ENCODE data around the gene CCSAP.

DNA sequence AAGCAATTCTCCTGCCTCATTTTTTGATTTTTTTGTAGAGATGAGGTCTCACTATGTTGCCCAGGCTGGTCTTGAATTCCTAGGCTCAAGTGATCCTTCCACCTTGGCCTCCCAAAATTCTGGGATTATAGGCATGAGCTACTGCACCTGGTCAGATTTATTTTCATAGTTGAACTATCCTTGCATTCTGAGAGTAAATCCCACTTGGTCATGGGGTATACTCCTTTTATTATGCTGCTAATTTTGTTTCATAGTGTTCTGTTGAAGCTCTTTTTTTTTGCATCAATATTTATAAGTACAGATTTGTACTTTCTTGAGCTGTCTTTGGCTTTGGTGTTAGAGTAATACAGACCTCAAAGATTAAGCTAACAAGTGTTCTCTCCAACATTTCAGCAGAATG, 12.8 kb upstream of the CCSAP start:
- TF ChIP-seq, protein P1, sequence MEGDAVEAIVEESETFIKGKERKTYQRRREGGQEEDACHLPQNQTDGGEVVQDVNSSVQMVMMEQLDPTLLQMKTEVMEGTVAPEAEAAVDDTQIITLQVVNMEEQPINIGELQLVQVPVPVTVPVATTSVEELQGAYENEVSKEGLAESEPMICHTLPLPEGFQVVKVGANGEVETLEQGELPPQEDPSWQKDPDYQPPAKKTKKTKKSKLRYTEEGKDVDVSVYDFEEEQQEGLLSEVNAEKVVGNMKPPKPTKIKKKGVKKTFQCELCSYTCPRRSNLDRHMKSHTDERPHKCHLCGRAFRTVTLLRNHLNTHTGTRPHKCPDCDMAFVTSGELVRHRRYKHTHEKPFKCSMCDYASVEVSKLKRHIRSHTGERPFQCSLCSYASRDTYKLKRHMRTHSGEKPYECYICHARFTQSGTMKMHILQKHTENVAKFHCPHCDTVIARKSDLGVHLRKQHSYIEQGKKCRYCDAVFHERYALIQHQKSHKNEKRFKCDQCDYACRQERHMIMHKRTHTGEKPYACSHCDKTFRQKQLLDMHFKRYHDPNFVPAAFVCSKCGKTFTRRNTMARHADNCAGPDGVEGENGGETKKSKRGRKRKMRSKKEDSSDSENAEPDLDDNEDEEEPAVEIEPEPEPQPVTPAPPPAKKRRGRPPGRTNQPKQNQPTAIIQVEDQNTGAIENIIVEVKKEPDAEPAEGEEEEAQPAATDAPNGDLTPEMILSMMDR (IDR thresholded peaks at IDR 0.05; ENCODE audit: low read depth, low read length): no peak
- TF ChIP-seq MYC (IDR thresholded peaks at IDR 0.05; ENCODE audit: low read depth, low read length) (no peak), POLR2A (IDR thresholded peaks at IDR 0.05; ENCODE audit: extremely low read depth, insufficient read length) (no peak)
- TF ChIP-seq, protein P2, sequence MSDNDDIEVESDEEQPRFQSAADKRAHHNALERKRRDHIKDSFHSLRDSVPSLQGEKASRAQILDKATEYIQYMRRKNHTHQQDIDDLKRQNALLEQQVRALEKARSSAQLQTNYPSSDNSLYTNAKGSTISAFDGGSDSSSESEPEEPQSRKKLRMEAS (IDR thresholded peaks at IDR 0.05; ENCODE audit: low read depth, low read length): no peak

Measured in NB4 (cell line).